Smooth muscle cell (in vitro differentiated cells): ENCODE data around the gene TMEM161A. TPM values are rescaled to one million over a fixed set of nuclear protein-coding genes. Genes with fewer than 3 reads are reported as not detected.

Source experiments
- DNase-seq: peaks from one replicate; lab custom pipeline; 2025; ENCODE audit not compliant: unreplicated experiment; lab: John Stamatoyannopoulos, UW
- H2AFZ ChIP-seq: fragments of 200-600 bp; sonication (generic); 2 replicates; pipeline ENCODE4 v1.6.0; 2016; ENCODE audit warnings: antibody characterized with exemption, low read depth, mild to moderate bottlenecking
- H3F3A ChIP-seq: fragments of 200-600 bp; sonication (generic); 2 replicates; pipeline ENCODE4 v1.6.0; 2017; ENCODE audit warnings: antibody characterized with exemption, low read depth
- H3K27ac ChIP-seq: fragments of 200-600 bp; sonication (generic); 2 replicates; pipeline ENCODE4 v1.5.1; 2016; ENCODE audit warnings: low read depth, mild to moderate bottlenecking
- H3K27me3 ChIP-seq: fragments of 200-600 bp; sonication (generic); 2 replicates; pipeline ENCODE4 v1.6.1; 2016; ENCODE audit warnings: low read depth, mild to moderate bottlenecking
- H3K36me3 ChIP-seq: fragments of 200-600 bp; sonication (generic); 2 replicates; pipeline ENCODE4 v1.5.1; 2016; ENCODE audit warnings: low read depth
- H3K4me1 ChIP-seq: fragments of 200-600 bp; sonication (generic); 2 replicates; pipeline ENCODE4 v1.5.1; 2016; ENCODE audit warnings: low read depth
- H3K4me2 ChIP-seq: fragments of 200-600 bp; sonication (generic); 2 replicates; pipeline ENCODE4 v1.6.0; 2016; ENCODE audit warnings: mild to moderate bottlenecking
- H3K4me3 ChIP-seq: fragments of 200-600 bp; sonication (generic); 2 replicates; pipeline ENCODE4 v1.5.1; 2016; ENCODE audit warnings: mild to moderate bottlenecking
- H3K79me2 ChIP-seq: fragments of 200-600 bp; sonication (generic); 2 replicates; pipeline ENCODE4 v1.6.0; 2016; ENCODE audit warnings: low read depth, mild to moderate bottlenecking
- H3K9ac ChIP-seq: fragments of 200-600 bp; sonication (generic); 2 replicates; pipeline ENCODE4 v1.6.0; 2016; ENCODE audit warnings: low read depth
- H3K9me3 ChIP-seq: fragments of 200-600 bp; sonication (generic); replicated peaks from 2 replicates; pipeline ENCODE4 v1.5.1; 2016; ENCODE audit warnings: low read depth
- H4K20me1 ChIP-seq: fragments of 200-600 bp; sonication (generic); 2 replicates; pipeline ENCODE4 v1.6.0; 2016; ENCODE audit warnings: low read depth
- CTCF ChIP-seq: fragments of 200-600 bp; sonication (generic); IDR thresholded peaks from 2 replicates; pipeline ENCODE4 v1.5.1; 2017; ENCODE audit warnings: borderline replicate concordance, mild to moderate bottlenecking, antibody characterized with exemption; ENCODE audit not compliant: insufficient read depth, poor library complexity, severe bottlenecking
- WGBS: methylation state at CpG from one replicate; pipeline ENCODE4 v1.1.7; 2016; ENCODE audit warnings: low lambda C conversion rate; 5-methylcytosine and 5-hydroxymethylcytosine counted together
- polyA plus RNA-seq: library from polyadenylated mRNA; unstranded; fragments of >200 nt; fragmentation: Nextera tagmentation; extraction: Ambion mirVana; gene quantifications from 2 replicates; pipeline ENCODE4 v1.2.1, GENCODE V29; 2016
- total RNA-seq: library from RNA; depleted of rRNA; stranded (reverse); fragments of >200 nt; gene quantifications from 2 replicates; pipeline ENCODE4 v1.2.3, GENCODE V29; 2014

TMEM161A gene
- total and polyA plus RNA-seq, 2 experiments from 2014 or later = 30.3 to 47.8 TPM

DNA sequence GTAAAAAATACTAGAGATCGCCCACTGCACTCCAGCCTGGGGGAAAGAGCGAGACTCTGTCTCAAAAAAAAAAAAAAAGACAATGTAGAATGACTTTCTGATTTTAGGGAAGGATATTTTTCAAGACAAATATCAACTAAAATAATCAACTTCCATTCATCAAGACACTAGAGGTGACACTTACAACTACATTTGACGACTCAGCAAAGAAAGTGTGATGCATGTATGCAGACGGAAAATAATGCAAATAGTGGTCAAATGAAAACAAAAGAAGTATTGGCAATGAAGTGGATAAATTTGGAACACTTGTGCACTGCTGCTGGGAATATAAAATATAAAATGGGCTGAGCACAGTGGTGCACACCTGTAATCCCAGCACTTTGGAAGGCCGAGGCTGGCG is 12.2 kb downstream of the TMEM161A start:
- DNase-seq = no peak
- H3K36me3 ChIP-seq = peaks cover 9% of the 10 kb centered on the region
- no peak overlapping the region for H3K4me3 ChIP-seq
- H3K27me3 ChIP-seq = no peaks in the 10 kb centered on the region
- H3K4me2 ChIP-seq = no peak overlapping the region
- H4K20me1 ChIP-seq = no peaks in the 10 kb centered on the region
- no peak overlapping the region for H2AFZ ChIP-seq
- no peaks in the 10 kb centered on the region for H3K9me3 ChIP-seq
- H3F3A ChIP-seq = no peaks in the 10 kb centered on the region
- H3K9ac ChIP-seq = no peak overlapping the region
- WGBS = 99% methylated on average over 6 of the region's 6 CpGs
- no peaks in the 10 kb centered on the region for H3K79me2 ChIP-seq
- H3K27ac ChIP-seq = no peak overlapping the region
- no peaks in the 10 kb centered on the region for H3K4me1 ChIP-seq
- TF ChIP-seq CTCF = no peak

DNA sequence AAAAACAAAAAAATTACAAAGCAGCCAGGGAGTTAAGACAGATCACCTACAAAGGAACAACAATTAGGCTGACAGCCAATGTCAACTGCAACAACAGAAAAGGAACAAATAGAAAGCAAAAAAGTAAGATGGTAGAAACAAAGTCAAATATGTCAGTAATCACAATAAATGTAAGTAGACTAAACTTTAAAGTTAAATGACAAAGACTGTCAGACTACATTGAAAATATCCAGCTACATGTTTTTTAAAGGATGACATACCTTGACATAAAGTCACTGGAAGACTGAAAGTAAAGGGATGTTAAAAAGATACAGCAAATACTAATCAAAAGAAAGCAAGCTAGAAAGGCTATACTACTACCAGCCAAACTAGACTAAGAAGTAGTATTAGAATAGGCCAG is 14.9 kb downstream of the TMEM161A start:
- H3K4me2 ChIP-seq = no peak overlapping the region
- H3K79me2 ChIP-seq = no peaks in the 10 kb centered on the region
- no peaks in the 10 kb centered on the region for H3K27me3 ChIP-seq
- TF ChIP-seq CTCF = no peak
- DNase-seq = no peak
- H3K4me1 ChIP-seq = no peaks in the 10 kb centered on the region
- no peak overlapping the region for H3K4me3 ChIP-seq
- H3F3A ChIP-seq = no peaks in the 10 kb centered on the region
- H3K36me3 ChIP-seq = peaks cover 9% of the 10 kb centered on the region
- no peaks in the 10 kb centered on the region for H4K20me1 ChIP-seq
- H2AFZ ChIP-seq = no peak overlapping the region
- no peak overlapping the region for H3K27ac ChIP-seq
- no peaks in the 10 kb centered on the region for H3K9me3 ChIP-seq
- no peak overlapping the region for H3K9ac ChIP-seq

DNA sequence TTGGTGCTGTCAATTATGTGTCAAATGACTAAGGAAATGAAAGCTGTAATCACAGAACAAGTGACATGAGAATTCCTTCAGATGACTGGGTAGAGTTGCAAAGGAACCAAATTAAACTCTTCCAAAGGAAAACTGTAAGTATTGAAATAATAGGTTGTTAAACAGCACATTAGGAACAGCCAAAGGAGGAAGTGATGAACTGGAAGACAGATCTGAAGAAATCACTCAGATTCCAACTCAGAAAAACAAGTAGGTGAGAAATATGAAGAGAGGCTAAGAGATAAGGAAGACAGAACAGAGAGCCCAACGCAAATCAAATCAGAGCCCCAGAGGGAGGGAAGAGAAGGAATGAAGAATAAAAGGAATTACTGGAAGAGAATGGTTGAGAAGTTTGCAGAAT is 15.4 kb downstream of the TMEM161A start:
- DNase-seq = no peak
- Histone ChIP-seq H3K36me3 (peaks cover 9% of the 10 kb centered on the region), H3K4me1 (no peaks in the 10 kb centered on the region), H3K4me3 (no peak overlapping the region), H3K27ac (no peak overlapping the region), H3K9ac (no peak overlapping the region), H3F3A (no peaks in the 10 kb centered on the region), H3K9me3 (no peaks in the 10 kb centered on the region), H2AFZ (no peak overlapping the region), H3K79me2 (no peaks in the 10 kb centered on the region), H3K4me2 (no peak overlapping the region), H4K20me1 (no peaks in the 10 kb centered on the region), H3K27me3 (no peaks in the 10 kb centered on the region)
- WGBS = 92% methylated on average over 1 of the region's 1 CpG
- TF ChIP-seq CTCF = no peak

- H3K9ac ChIP-seq = no peak overlapping the region
- 94% methylated on average over 10 of the region's 10 CpGs for WGBS
Observed at GRCh38 chr19:19121371-19121770, 16.9 kb downstream of the TMEM161A start.

More at GRCh38 chr19:19121371-19121770, 16.9 kb downstream of the TMEM161A start:
- H3K27ac ChIP-seq = no peak overlapping the region
- H2AFZ ChIP-seq = no peak overlapping the region
- no peaks in the 10 kb centered on the region for H3K79me2 ChIP-seq
- no peak for DNase-seq
- H3K36me3 ChIP-seq = peaks cover 9% of the 10 kb centered on the region
- H4K20me1 ChIP-seq = no peaks in the 10 kb centered on the region
- no peaks in the 10 kb centered on the region for H3F3A ChIP-seq
- no peak overlapping the region for H3K4me3 ChIP-seq
- H3K4me2 ChIP-seq = no peak overlapping the region
- H3K27me3 ChIP-seq = no peaks in the 10 kb centered on the region
- no peaks in the 10 kb centered on the region for H3K4me1 ChIP-seq
- no peak for TF ChIP-seq CTCF
- H3K9me3 ChIP-seq = no peaks in the 10 kb centered on the region
